Naive thymus-derived CD8-positive, alpha-beta T cell (primary cell): ENCODE results near the gene TBC1D2B. TPM values are rescaled to one million over a fixed set of nuclear protein-coding genes. Genes with fewer than 3 reads are reported as not detected.

ENCODE experiments used
- ATAC-seq, 2 donors: fragments of 150-1000 bp; cut with Tn5 transposase in 1 of 2; sonication (Bioruptor Pico), chemical (Tn5 transposase) in 1 of 2; 1 replicate in 1 of 2; 2 replicates in 1 of 2; pipeline ENCODE4 v1.10.0; 2021; ENCODE audit warnings: mild to moderate bottlenecking in 2 of 2, moderate library complexity in 2 of 2
- POLR2A ChIA-PET: fragments of 350-600 bp; sonication (Branson Sonifier 250); formaldehyde crosslinking; loops from one replicate; lab custom pipeline; 2021; ENCODE audit warnings: antibody characterized with exemption; lab: Charles Lee
- DNase-seq, 10 donors: peaks; one replicate each; pipeline versions ENCODE4 v3.0.0 to v3.0.0-alpha.2; 2020 to 2022
- H3K27ac Mint-ChIP-seq, 10 donors: one replicate each; pipeline ENCODE4 v1.8.0; 2020 to 2022; ENCODE audit warnings: mild to moderate bottlenecking in 10 of 10, mixed read lengths in 10 of 10, moderate library complexity in 4 of 10, inconsistent platforms in 1 of 10
- H3K27me3 Mint-ChIP-seq, 5 donors: one replicate each; pipeline ENCODE4 v1.8.0; 2021 to 2022; ENCODE audit warnings: mixed read lengths in 5 of 5
- H3K36me3 Mint-ChIP-seq, 3 donors: one replicate each; pipeline ENCODE4 v1.8.0; 2020 to 2022; ENCODE audit warnings: mixed read lengths in 3 of 3, mild to moderate bottlenecking in 2 of 3, inconsistent platforms in 1 of 3
- H3K4me1 Mint-ChIP-seq, 4 donors: one replicate each; pipeline ENCODE4 v1.8.0; 2021 to 2022; ENCODE audit warnings: mixed read lengths in 4 of 4
- H3K4me3 Mint-ChIP-seq, 10 donors: one replicate each; pipeline ENCODE4 v1.8.0; 2020 to 2022; ENCODE audit warnings: mild to moderate bottlenecking in 10 of 10, mixed read lengths in 10 of 10, moderate library complexity in 6 of 10, inconsistent platforms in 1 of 10
- H3K9me3 Mint-ChIP-seq, 9 donors: one replicate each; pipeline ENCODE4 v1.8.0; 2020 to 2022; ENCODE audit warnings: mixed read lengths in 9 of 9, mild to moderate bottlenecking in 3 of 9, inconsistent platforms in 1 of 9, moderate library complexity in 1 of 9
- polyA plus RNA-seq, 3 donors: library from polyadenylated mRNA; unstranded; fragments of 300-500 nt; fragmentation: Illumina TruSeq; gene quantifications; one replicate each; pipeline ENCODE4 v1.2.3, GENCODE V29; 2021
- total RNA-seq, 8 experiments: library from RNA in 2 of 8; stranded (reverse) in 2 of 8; gene quantifications; one replicate each; pipeline ENCODE4 v1.2.3 and lab custom pipeline; 2021 to 2026

The TBC1D2B gene
- total and polyA plus RNA-seq, 5 experiments from 2014 or later = 8.1 to 82.1 (median 14.0) TPM

GRCh38 chr15:78104566-78105475, 27.3 kb upstream of the TBC1D2B start:
- H3K27ac Mint-ChIP-seq = peak overlapping the region; percentile 73 to 98 (median 89)
- no peaks in the 10 kb centered on the region for H3K36me3 Mint-ChIP-seq
- H3K4me3 Mint-ChIP-seq = peak overlapping the region in 8 of 10 donors; percentile 2 to 75 (median 53)
- DNase-seq (no peak), ATAC-seq (no peak)
- peaks cover 24 to 54% (median 46%) of the 10 kb centered on the region in 4 donors for H3K4me1 Mint-ChIP-seq
- no peaks in the 10 kb centered on the region for H3K9me3 Mint-ChIP-seq
- H3K27me3 Mint-ChIP-seq = no peaks in the 10 kb centered on the region
- POLR2A ChIA-PET = interaction anchor here (0.6 to 2.1 kb wide), 6 partner anchors 28 to 195 kb away, joined by 3 to 7 read pairs (median 3); partner anchors contain the start of genes SKIC8 and TBC1D2B

- POLR2A ChIA-PET = interaction anchor here (0.6 to 2.1 kb wide), 5 partner anchors 27 to 112 kb away, joined by 3 to 7 read pairs (median 3); partner anchors contain the start of genes IDH3A and TBC1D2B
- peak overlapping the region; percentile 66 to 98 (median 88) for H3K27ac Mint-ChIP-seq
- peaks cover 24 to 54% (median 46%) of the 10 kb centered on the region in 4 donors for H3K4me1 Mint-ChIP-seq
- H3K36me3 Mint-ChIP-seq = no peaks in the 10 kb centered on the region
- no peaks in the 10 kb centered on the region for H3K27me3 Mint-ChIP-seq
- H3K4me3 Mint-ChIP-seq = peak overlapping the region in 9 of 10 donors; percentile 4 to 75 (median 59)
- DNase-seq (no peak), ATAC-seq (peak in 1 of 2 donors; percentile 4)
- H3K9me3 Mint-ChIP-seq = no peaks in the 10 kb centered on the region
Observed at GRCh38 chr15:78104119-78104479, 26.6 kb upstream of the TBC1D2B start.

- peak; percentile 59 to 82 for ATAC-seq
- no peaks in the 10 kb centered on the region for H3K27me3 Mint-ChIP-seq
- POLR2A ChIA-PET = interaction anchor here (0.6 to 2.1 kb wide), 6 partner anchors 24 to 84 kb away, joined by 3 to 7 read pairs (median 3); partner anchors contain the start of genes IDH3A and TBC1D2B
- H3K9me3 Mint-ChIP-seq = no peaks in the 10 kb centered on the region
- H3K36me3 Mint-ChIP-seq = no peaks in the 10 kb centered on the region
- H3K4me3 Mint-ChIP-seq = peak overlapping the region; percentile 31 to 75 (median 59)
- peak overlapping the region; percentile 66 to 98 (median 88) for H3K27ac Mint-ChIP-seq
- DNase-seq = peak in 8 of 10 donors; percentile 25 to 76 (median 58)
- peaks cover 24 to 54% (median 46%) of the 10 kb centered on the region in 4 donors for H3K4me1 Mint-ChIP-seq
Observed at GRCh38 chr15:78103406-78104118, 26.1 kb upstream of the TBC1D2B start.

- Mint-ChIP-seq H3K4me1 (peaks cover 24 to 50% (median 44%) of the 10 kb centered on the region in 4 donors), H3K9me3 (no peaks in the 10 kb centered on the region), H3K27me3 (no peaks in the 10 kb centered on the region), H3K4me3 (peak overlapping the region in 3 of 10 donors; percentile 22 to 33 (median 26)), H3K36me3 (no peaks in the 10 kb centered on the region), H3K27ac (peak overlapping the region in 9 of 10 donors; percentile 14 to 98 (median 66))
- no peak for ATAC-seq
- DNase-seq = no peak
- POLR2A ChIA-PET = interaction anchor here (0.9 to 1.0 kb wide), 2 partner anchors 23 to 83 kb away, joined by 3 read pairs; no protein-coding TSS in a partner anchor
Observed at GRCh38 chr15:78102741-78103140, 25.2 kb upstream of the TBC1D2B start.

- peak overlapping the region in 4 of 10 donors; percentile 22 to 41 (median 30) for H3K4me3 Mint-ChIP-seq
- ATAC-seq (no peak), DNase-seq (no peak)
- peaks cover 22 to 48% (median 43%) of the 10 kb centered on the region in 4 donors for H3K4me1 Mint-ChIP-seq
- peak overlapping the region in 6 of 10 donors; percentile 40 to 98 (median 85) for H3K27ac Mint-ChIP-seq
- no peaks in the 10 kb centered on the region for H3K27me3 Mint-ChIP-seq
- H3K36me3 Mint-ChIP-seq = no peaks in the 10 kb centered on the region
- POLR2A ChIA-PET = no interaction called here
- H3K9me3 Mint-ChIP-seq = no peaks in the 10 kb centered on the region
Observed at GRCh38 chr15:78102211-78102610, 24.7 kb upstream of the TBC1D2B start.

GRCh38 chr15:78101423-78102105, 24.1 kb upstream of the TBC1D2B start:
- DNase-seq (no peak), ATAC-seq (no peak)
- H3K27me3 Mint-ChIP-seq = no peaks in the 10 kb centered on the region
- peaks cover 22 to 46% (median 40%) of the 10 kb centered on the region in 4 donors for H3K4me1 Mint-ChIP-seq
- H3K27ac Mint-ChIP-seq = peak overlapping the region in 5 of 10 donors; percentile 18 to 86 (median 46)
- POLR2A ChIA-PET = no interaction called here
- no peaks in the 10 kb centered on the region for H3K36me3 Mint-ChIP-seq
- H3K9me3 Mint-ChIP-seq = no peaks in the 10 kb centered on the region
- no peak overlapping the region for H3K4me3 Mint-ChIP-seq

GRCh38 chr15:78100886-78101285, 23.4 kb upstream of the TBC1D2B start:
- H3K4me3 Mint-ChIP-seq = no peak overlapping the region
- no peak for DNase-seq
- no peaks in the 10 kb centered on the region for H3K9me3 Mint-ChIP-seq
- no peaks in the 10 kb centered on the region for H3K36me3 Mint-ChIP-seq
- H3K27me3 Mint-ChIP-seq = no peaks in the 10 kb centered on the region
- H3K27ac Mint-ChIP-seq = peak overlapping the region in 2 of 10 donors; percentile 46 to 57
- peaks cover 20 to 39% (median 34%) of the 10 kb centered on the region in 4 donors for H3K4me1 Mint-ChIP-seq
- POLR2A ChIA-PET = no interaction called here
- ATAC-seq = no peak

- ATAC-seq = no peak
- Mint-ChIP-seq H3K27me3 (no peaks in the 10 kb centered on the region), H3K4me3 (no peak overlapping the region), H3K36me3 (no peaks in the 10 kb centered on the region), H3K4me1 (peaks cover 5 to 18% (median 8%) of the 10 kb centered on the region in 4 donors), H3K9me3 (no peaks in the 10 kb centered on the region), H3K27ac (no peak overlapping the region)
- DNase-seq = no peak
- POLR2A ChIA-PET = interaction anchor here (0.6 to 1.1 kb wide), 2 partner anchors 31 to 41 kb away, joined by 3 to 4 read pairs; no protein-coding TSS in a partner anchor
Observed at GRCh38 chr15:78098131-78098755, 20.7 kb upstream of the TBC1D2B start.

- no peaks in the 10 kb centered on the region for H3K27me3 Mint-ChIP-seq
- H3K4me3 Mint-ChIP-seq = no peak overlapping the region
- POLR2A ChIA-PET = interaction anchor here (1.1 kb wide), 1 partner anchor 40 kb away, joined by 3 read pairs; no protein-coding TSS in a partner anchor
- DNase-seq = no peak
- H3K27ac Mint-ChIP-seq = no peak overlapping the region
- H3K9me3 Mint-ChIP-seq = no peaks in the 10 kb centered on the region
- H3K36me3 Mint-ChIP-seq = no peaks in the 10 kb centered on the region
- ATAC-seq = no peak
- H3K4me1 Mint-ChIP-seq = peaks cover 2 to 17% (median 5%) of the 10 kb centered on the region in 4 donors
Observed at GRCh38 chr15:78097667-78098066, 20.2 kb upstream of the TBC1D2B start.

GRCh38 chr15:78093242-78094020, 15.9 kb upstream of the TBC1D2B start:
- no peak overlapping the region for H3K4me3 Mint-ChIP-seq
- POLR2A ChIA-PET = interaction anchor here (0.6 to 1.2 kb wide), 3 partner anchors 8 to 585 kb away, joined by 4 to 8 read pairs (median 5); no protein-coding TSS in a partner anchor
- H3K9me3 Mint-ChIP-seq = no peaks in the 10 kb centered on the region
- H3K4me1 Mint-ChIP-seq = peaks cover 6 to 22% (median 13%) of the 10 kb centered on the region in 4 donors
- DNase-seq (no peak), ATAC-seq (no peak)
- no peaks in the 10 kb centered on the region for H3K36me3 Mint-ChIP-seq
- H3K27me3 Mint-ChIP-seq = no peaks in the 10 kb centered on the region
- no peak overlapping the region for H3K27ac Mint-ChIP-seq
